ENCODE measurements around the gene JOSD1. TPM values are rescaled to one million over a fixed set of nuclear protein-coding genes. Genes with fewer than 3 reads are reported as not detected.

The JOSD1 gene
- total RNA-seq, 6 experiments from 2014 or later, result 13.0 to 32.2 (median 21.7) TPM

DNA sequence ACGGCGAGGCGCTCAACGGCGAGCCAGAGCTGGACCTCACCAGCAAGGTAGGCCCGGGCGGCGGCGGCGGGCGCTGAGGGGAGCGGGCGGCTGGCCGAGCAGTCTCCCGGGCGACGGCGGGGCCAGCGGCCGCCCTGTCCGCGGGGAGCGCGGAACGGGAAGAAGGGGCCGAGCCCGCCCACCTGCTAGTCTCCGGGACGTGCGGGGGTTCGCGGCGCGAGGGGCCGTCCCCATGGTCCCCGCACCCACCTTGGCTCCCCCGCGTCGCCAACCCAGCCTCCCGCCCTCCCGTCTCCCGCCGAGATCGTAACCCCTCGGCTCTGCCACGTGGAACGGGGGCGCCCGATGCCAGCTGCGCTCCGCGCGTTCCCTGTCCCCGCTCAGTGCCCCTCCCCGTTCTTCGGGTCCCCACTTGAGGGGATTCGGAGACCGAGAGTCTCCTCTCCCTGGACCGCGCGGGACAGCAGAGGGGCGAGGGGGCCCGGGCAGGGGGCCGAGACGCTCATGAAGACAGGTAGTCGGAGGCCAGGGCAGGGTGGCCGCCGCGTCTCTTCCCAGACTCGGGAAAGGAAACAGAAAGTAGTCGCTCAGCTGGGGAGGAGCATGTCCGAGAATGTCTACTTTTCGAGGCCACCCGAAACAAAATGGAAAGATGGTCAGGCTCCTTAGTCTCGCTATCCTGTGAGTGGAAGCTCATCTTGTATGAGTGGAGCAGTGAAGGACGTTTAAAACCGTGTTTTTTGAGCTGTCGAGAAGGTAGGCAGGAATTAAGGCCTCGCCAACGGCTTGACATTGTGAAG lies 5.6 kb upstream of the JOSD1 start:
- peak in 3 of 4 donors; percentile 0 to 3 (median 2) for ATAC-seq
- Histone ChIP-seq H3K27me3 (no peaks in the 10 kb centered on the region), H3K9me3 (no peaks in the 10 kb centered on the region), H3K36me3 (peaks cover 0 to 4% (median 0%) of the 10 kb centered on the region in 4 donors), H3K27ac (peak overlapping the region; percentile 93 to 97 (median 96)), H3K4me1 (peaks cover 0 to 31% (median 7%) of the 10 kb centered on the region in 4 donors), H3K4me3 (peak overlapping the region; percentile 76 to 89 (median 85))
- TF ChIP-seq, protein P1, sequence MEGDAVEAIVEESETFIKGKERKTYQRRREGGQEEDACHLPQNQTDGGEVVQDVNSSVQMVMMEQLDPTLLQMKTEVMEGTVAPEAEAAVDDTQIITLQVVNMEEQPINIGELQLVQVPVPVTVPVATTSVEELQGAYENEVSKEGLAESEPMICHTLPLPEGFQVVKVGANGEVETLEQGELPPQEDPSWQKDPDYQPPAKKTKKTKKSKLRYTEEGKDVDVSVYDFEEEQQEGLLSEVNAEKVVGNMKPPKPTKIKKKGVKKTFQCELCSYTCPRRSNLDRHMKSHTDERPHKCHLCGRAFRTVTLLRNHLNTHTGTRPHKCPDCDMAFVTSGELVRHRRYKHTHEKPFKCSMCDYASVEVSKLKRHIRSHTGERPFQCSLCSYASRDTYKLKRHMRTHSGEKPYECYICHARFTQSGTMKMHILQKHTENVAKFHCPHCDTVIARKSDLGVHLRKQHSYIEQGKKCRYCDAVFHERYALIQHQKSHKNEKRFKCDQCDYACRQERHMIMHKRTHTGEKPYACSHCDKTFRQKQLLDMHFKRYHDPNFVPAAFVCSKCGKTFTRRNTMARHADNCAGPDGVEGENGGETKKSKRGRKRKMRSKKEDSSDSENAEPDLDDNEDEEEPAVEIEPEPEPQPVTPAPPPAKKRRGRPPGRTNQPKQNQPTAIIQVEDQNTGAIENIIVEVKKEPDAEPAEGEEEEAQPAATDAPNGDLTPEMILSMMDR (IDR thresholded peaks at IDR 0.05), result no peak
- TF ChIP-seq POLR2A (IDR thresholded peaks at IDR 0.05), result no peak
- DNase-seq, result peak; percentile 65 to 77 (median 71)
- intact Hi-C loops (cut with DNase I), result no loop called here
- WGBS (ENCODE audit: insufficient coverage, low coverage, low lambda C conversion rate, missing lambda C conversion rate), result 0% methylated on average over 13 of the region's 80 CpGs

- peak; percentile 90 for TF ChIP-seq POLR2A (IDR thresholded peaks at IDR 0.05)
- TF ChIP-seq, protein P1 (IDR thresholded peaks at IDR 0.05), result peak in 2 of 4 donors; percentile 29 to 36
- WGBS (ENCODE audit: insufficient coverage, low coverage, low lambda C conversion rate, missing lambda C conversion rate), result under 1% methylated on average over 28 of the region's 55 CpGs
Observed at GRCh38 chr22:38705235-38706100, 4.7 kb upstream of the JOSD1 start, which contains the start of gene GTPBP1. TSS of gene GTPBP1 (plus strand) at chr22:38705944. CDS start at chr22:38705956, 12 bp downstream.

DNA sequence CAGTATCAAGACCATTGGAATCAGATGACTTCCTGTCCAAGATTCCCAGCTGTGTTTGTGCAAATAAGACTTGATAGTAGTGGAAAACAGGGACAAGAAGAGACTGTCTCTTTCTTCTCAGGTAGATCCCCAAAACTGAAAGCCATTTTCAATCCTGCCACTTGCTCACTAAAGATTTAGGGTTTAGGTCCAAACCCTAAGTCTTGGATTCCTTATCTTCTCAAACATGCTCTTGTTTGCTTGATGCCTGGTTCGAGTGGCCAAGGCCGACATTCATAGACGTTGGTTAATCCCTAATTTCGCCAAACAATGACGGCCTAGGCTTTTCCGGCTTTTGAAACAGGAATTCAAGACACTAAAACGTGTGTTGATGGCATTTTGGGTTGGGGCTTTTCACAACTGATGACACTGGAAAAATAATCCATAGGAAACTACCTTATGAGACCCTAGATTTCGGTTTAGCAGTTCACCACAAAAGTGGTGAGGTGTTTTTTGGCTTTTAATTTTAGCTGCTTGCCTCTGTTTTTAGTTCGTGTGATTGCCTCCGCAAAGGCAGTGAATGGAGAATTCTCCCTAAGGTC lies 4.0 kb upstream of the JOSD1 start:
- peaks cover 0 to 2% (median 0%) of the 10 kb centered on the region in 4 donors for H3K36me3 ChIP-seq
- H3K27me3 ChIP-seq, result no peaks in the 10 kb centered on the region
- DNase-seq, result no peak
- H3K4me3 ChIP-seq, result peak overlapping the region; percentile 4 to 6 (median 5)
- peak overlapping the region; percentile 60 to 94 (median 67) for H3K27ac ChIP-seq
- TF ChIP-seq, protein P1 (IDR thresholded peaks at IDR 0.05), result no peak
- TF ChIP-seq POLR2A (IDR thresholded peaks at IDR 0.05), result no peak
- H3K4me1 ChIP-seq, result peaks cover 0 to 34% (median 7%) of the 10 kb centered on the region in 4 donors
- ATAC-seq, result no peak
- WGBS (ENCODE audit: insufficient coverage, low coverage, low lambda C conversion rate, missing lambda C conversion rate), result 6% methylated on average over 10 of the region's 10 CpGs
- H3K9me3 ChIP-seq, result no peaks in the 10 kb centered on the region
- intact Hi-C loops (cut with DNase I), result no loop called here

More at GRCh38 chr22:38705235-38706100, 4.7 kb upstream of the JOSD1 start, which contains the start of gene GTPBP1:
- ATAC-seq (peak; percentile 80 to 91 (median 86)), DNase-seq (peak; percentile 97 to 99 (median 99))
- intact Hi-C loops (cut with DNase I), result no loop called here
- H3K4me3 ChIP-seq, result peak within 1 kb of the TSS; percentile 76 to 89 (median 85)
- H3K27me3 ChIP-seq, result no peaks in the 10 kb centered on the region
- H3K27ac ChIP-seq, result peak within 1 kb of the TSS; percentile 93 to 97 (median 96)
- peaks cover 0 to 31% (median 7%) of the 10 kb centered on the region in 4 donors for H3K4me1 ChIP-seq
- peaks cover 0 to 4% (median 0%) of the 10 kb centered on the region in 4 donors for H3K36me3 ChIP-seq
- no peaks in the 10 kb centered on the region for H3K9me3 ChIP-seq

- H3K36me3 ChIP-seq, result no peaks in the 10 kb centered on the region
- 0% methylated on average over 28 of the region's 57 CpGs for WGBS (ENCODE audit: insufficient coverage, low coverage, low lambda C conversion rate, missing lambda C conversion rate)
- ATAC-seq, result peak; percentile 24 to 63 (median 52)
- peak overlapping the region; percentile 97 to 99 (median 98) for H3K27ac ChIP-seq
- peaks cover 0 to 59% (median 9%) of the 10 kb centered on the region in 4 donors for H3K4me1 ChIP-seq
- peak; percentile 85 to 88 (median 85) for DNase-seq
- no peaks in the 10 kb centered on the region for H3K27me3 ChIP-seq
- intact Hi-C loops (cut with DNase I), result no loop called here
- H3K4me3 ChIP-seq, result peak overlapping the region; percentile 62 to 69 (median 67)
- H3K9me3 ChIP-seq, result no peaks in the 10 kb centered on the region
- TF ChIP-seq, protein P1 (IDR thresholded peaks at IDR 0.05), result no peak
- no peak for TF ChIP-seq POLR2A (IDR thresholded peaks at IDR 0.05)
Observed at GRCh38 chr22:38700270-38700788, 414 bp downstream of the JOSD1 start.
